H9 (cell line): Measurements from ENCODE around the gene SNRPD3. TPM values are rescaled to one million over a fixed set of nuclear protein-coding genes. Genes with fewer than 3 reads are reported as not detected.

Source experiments
- DNase-seq: peaks from one replicate; pipeline ENCODE4 v3.0.0-alpha.2; 2017
- H2AFZ ChIP-seq: one replicate; pipeline ENCODE4 v1.6.1; 2013; ENCODE audit warnings: mild to moderate bottlenecking, low read length, control low read depth, moderate library complexity
- H2AK5ac ChIP-seq: 2 replicates; pipeline ENCODE4 v1.6.1; 2013; ENCODE audit warnings: low read length, control low read depth, mixed read lengths; ENCODE audit not compliant: insufficient read length
- H2BK120ac ChIP-seq: one replicate; pipeline ENCODE4 v1.6.1; 2013; ENCODE audit warnings: low read depth, mild to moderate bottlenecking, low read length, control low read depth, inconsistent platforms; ENCODE audit not compliant: poor library complexity, severe bottlenecking
- H2BK12ac ChIP-seq: 2 replicates; pipeline ENCODE4 v1.6.1; 2013; ENCODE audit warnings: low read length, control low read depth, mixed read lengths, low read depth; ENCODE audit not compliant: insufficient read length
- H2BK15ac ChIP-seq: 2 replicates; pipeline ENCODE4 v1.6.1; 2013; ENCODE audit warnings: low read depth, low read length, control low read depth
- H2BK20ac ChIP-seq: one replicate; pipeline ENCODE4 v1.6.1; 2013; ENCODE audit warnings: low read depth, mild to moderate bottlenecking, low read length, control low read depth, inconsistent platforms; ENCODE audit not compliant: poor library complexity, severe bottlenecking
- H2BK5ac ChIP-seq: 2 replicates; pipeline ENCODE4 v1.6.1; 2013; ENCODE audit warnings: low read length, control low read depth, mixed read lengths; ENCODE audit not compliant: insufficient read length
- H3K14ac ChIP-seq: 2 replicates; pipeline ENCODE4 v1.6.1; 2013; ENCODE audit warnings: low read length, control low read depth; ENCODE audit not compliant: insufficient read depth
- H3K18ac ChIP-seq: 2 replicates; pipeline ENCODE4 v1.6.1; 2013; ENCODE audit warnings: low read depth, mild to moderate bottlenecking, mixed read lengths, low read length, control low read depth; ENCODE audit not compliant: insufficient read length
- H3K23ac ChIP-seq: 2 replicates; pipeline ENCODE4 v1.6.1; 2013; ENCODE audit warnings: low read length, control low read depth, mixed read lengths, low read depth; ENCODE audit not compliant: insufficient read length
- H3K23me2 ChIP-seq: 2 replicates; pipeline ENCODE4 v1.6.1; 2013; ENCODE audit warnings: low read depth, mild to moderate bottlenecking, mixed read lengths, low read length, control low read depth; ENCODE audit not compliant: insufficient read length, poor library complexity, severe bottlenecking
- H3K27ac ChIP-seq: 2 replicates; pipeline ENCODE4 v1.5.1; 2013; ENCODE audit warnings: low read length, control low read depth, mixed read lengths, low read depth; ENCODE audit not compliant: insufficient read length
- H3K27me3 ChIP-seq: 2 replicates; pipeline ENCODE4 v1.6.1; 2013; ENCODE audit warnings: low read length, control low read depth, inconsistent platforms; ENCODE audit not compliant: insufficient read depth
- H3K4ac ChIP-seq: 2 replicates; pipeline ENCODE4 v1.6.1; 2013; ENCODE audit warnings: low read depth, mild to moderate bottlenecking, control low read depth, inconsistent platforms, low read length, moderate library complexity
- H3K4me1 ChIP-seq: 2 replicates; pipeline ENCODE4 v1.6.1; 2013; ENCODE audit warnings: low read length, control low read depth, inconsistent platforms; ENCODE audit not compliant: insufficient read depth
- H3K4me2 ChIP-seq: 2 replicates; pipeline ENCODE4 v1.6.1; 2013; ENCODE audit warnings: low read length, control low read depth, mixed read lengths; ENCODE audit not compliant: insufficient read length, insufficient read depth
- H3K56ac ChIP-seq: 2 replicates; pipeline ENCODE4 v1.6.1; 2013; ENCODE audit warnings: low read depth, mild to moderate bottlenecking, mixed read lengths, low read length, control low read depth; ENCODE audit not compliant: insufficient read length
- H3K79me1 ChIP-seq: 2 replicates; pipeline ENCODE4 v1.6.1; 2013; ENCODE audit warnings: low read depth, mild to moderate bottlenecking, moderate library complexity, low read length, control low read depth, inconsistent platforms; ENCODE audit not compliant: insufficient read depth, poor library complexity, severe bottlenecking
- H3K79me2 ChIP-seq: 2 replicates; pipeline ENCODE4 v1.6.1; 2013; ENCODE audit warnings: low read length, control low read depth, inconsistent platforms; ENCODE audit not compliant: insufficient read depth
- H3K9ac ChIP-seq: 2 replicates; pipeline ENCODE4 v1.6.1; 2013; ENCODE audit warnings: low read length, control low read depth, mixed read lengths; ENCODE audit not compliant: insufficient read length; ENCODE audit errors: extremely low read depth
- H3K9me3 ChIP-seq: one replicate; pipeline ENCODE4 v1.6.1; 2013; ENCODE audit warnings: low read depth, low read length, inconsistent platforms; ENCODE audit not compliant: control insufficient read depth
- H3T11ph ChIP-seq: one replicate; pipeline ENCODE4 v1.6.1; 2013; ENCODE audit warnings: mild to moderate bottlenecking, low read length, control low read depth, inconsistent platforms
- H4K20me1 ChIP-seq: one replicate; pipeline ENCODE4 v1.6.1; 2013; ENCODE audit not compliant: control insufficient read depth, insufficient read length, insufficient read depth
- H4K5ac ChIP-seq: 2 replicates; pipeline ENCODE4 v1.6.1; 2013; ENCODE audit warnings: low read depth, mild to moderate bottlenecking, mixed read lengths, low read length, control low read depth; ENCODE audit not compliant: insufficient read length
- H4K8ac ChIP-seq: replicated peaks from 2 replicates; pipeline ENCODE4 v1.6.1; 2013; ENCODE audit warnings: low read length, control low read depth, mixed read lengths, low read depth; ENCODE audit not compliant: insufficient read length
- H4K91ac ChIP-seq: 2 replicates; pipeline ENCODE4 v1.6.1; 2013; ENCODE audit warnings: low read depth, mild to moderate bottlenecking, moderate library complexity, mixed read lengths, low read length, control low read depth; ENCODE audit not compliant: insufficient read length
- H3K27ac Mint-ChIP-seq, 3 experiments: 2 replicates in 2 of 3; 3 replicates in 1 of 3; pipeline ENCODE4 v1.8.0; 2020 to 2021; ENCODE audit warnings: mixed read lengths in 3 of 3, mild to moderate bottlenecking in 1 of 3, moderate library complexity in 1 of 3
- H3K27me3 Mint-ChIP-seq: 2 replicates; pipeline ENCODE4 v1.8.0; 2021; ENCODE audit warnings: low read depth, mild to moderate bottlenecking, moderate library complexity, mixed read lengths
- H3K36me3 Mint-ChIP-seq, 3 experiments: 2 replicates in 2 of 3; 3 replicates in 1 of 3; pipeline ENCODE4 v1.8.0; 2020 to 2021; ENCODE audit warnings: low read depth in 3 of 3, mixed read lengths in 3 of 3; ENCODE audit not compliant: insufficient read depth in 1 of 3
- H3K4me1 Mint-ChIP-seq, 2 experiments: 2 replicates each; pipeline ENCODE4 v1.8.0; 2020; ENCODE audit warnings: mixed read lengths in 2 of 2
- H3K4me3 Mint-ChIP-seq, 2 experiments: 2 replicates in 1 of 2; 3 replicates in 1 of 2; pipeline ENCODE4 v1.8.0; 2020 to 2021; ENCODE audit warnings: mild to moderate bottlenecking in 2 of 2, mixed read lengths in 2 of 2, moderate library complexity in 1 of 2
- H3K9me3 Mint-ChIP-seq, 2 experiments: 2 replicates in 1 of 2; 3 replicates in 1 of 2; pipeline ENCODE4 v1.8.0; 2020; ENCODE audit warnings: mild to moderate bottlenecking in 2 of 2, mixed read lengths in 2 of 2, moderate library complexity in 1 of 2
- WGBS: extraction: QIAGEN DNeasy Blood & Tissue Kit; methylation state at CpG from one replicate; pipeline ENCODE4 v1.1.7; 2013; ENCODE audit warnings: missing lambda C conversion rate, low lambda C conversion rate, mixed read lengths; ENCODE audit not compliant: insufficient read length; ENCODE audit errors: extremely low coverage; 5-methylcytosine and 5-hydroxymethylcytosine counted together
- total RNA-seq: library from RNA; stranded (reverse); gene quantifications from 2 replicates; pipeline ENCODE4 v1.2.1, GENCODE V29; 2021
- TF ChIP-seq, protein P1 (sequence below): fragments of 200-600 bp; sonication (generic); conservative IDR thresholded peaks from 3 replicates; pipeline ENCODE4 v1.8.0; 2021; ENCODE audit warnings: antibody characterized with exemption, mild to moderate bottlenecking

The SNRPD3 gene
- total RNA-seq, 1 experiment from 2014 or later, result 212 TPM

DNA sequence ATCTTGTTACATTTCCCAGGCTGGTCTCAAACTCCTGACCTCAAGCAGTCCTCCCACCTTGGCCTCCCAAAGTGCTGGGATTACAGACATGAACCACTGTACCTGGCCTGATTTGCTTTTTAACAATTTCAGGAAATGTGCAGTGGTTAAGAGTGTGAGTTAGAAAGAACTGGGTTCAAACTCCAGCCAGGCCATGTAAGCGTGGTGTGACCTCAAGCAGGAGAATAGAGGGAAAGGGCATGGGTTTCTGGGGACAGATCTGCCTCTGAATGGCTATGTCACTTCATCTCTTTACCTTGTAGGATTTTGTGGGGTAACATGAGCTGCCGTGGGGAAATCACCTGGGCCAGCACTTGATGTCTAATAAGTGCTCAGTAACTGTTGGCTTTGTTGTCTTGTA lies 9.3 kb downstream of the SNRPD3 start:
- H3K56ac ChIP-seq, result no peak overlapping the region
- no peaks in the 10 kb centered on the region for H4K20me1 ChIP-seq
- no peak overlapping the region for H2BK120ac ChIP-seq
- no peak overlapping the region for H3K4me2 ChIP-seq
- H2BK5ac ChIP-seq, result no peak overlapping the region
- no peak for DNase-seq
- no peak overlapping the region for H3T11ph ChIP-seq
- no peak overlapping the region for H2BK12ac ChIP-seq
- H3K9me3 ChIP-seq, result no peaks in the 10 kb centered on the region
- H3K9ac ChIP-seq, result no peak overlapping the region
- Mint-ChIP-seq H3K9me3 (no peaks in the 10 kb centered on the region), H3K4me1 (no peaks in the 10 kb centered on the region), H3K4me3 (no peak overlapping the region), H3K27me3 (no peaks in the 10 kb centered on the region), H3K27ac (peak overlapping the region in 2 of 3 experiments; percentile 21 to 87; a peak in 1 of 7 replicates), H3K36me3 (peaks cover 34 to 67% (median 52%) of the 10 kb centered on the region in 3 experiments)
- H4K8ac ChIP-seq, result no peak overlapping the region
- H2AFZ ChIP-seq, result no peak overlapping the region
- no CpG with 5 or more reads among the region's 2 CpGs for WGBS
- no peak overlapping the region for H3K23ac ChIP-seq
- peaks cover 5% of the 10 kb centered on the region for H3K79me1 ChIP-seq
- H2BK20ac ChIP-seq, result no peak overlapping the region
- TF ChIP-seq, protein P1, sequence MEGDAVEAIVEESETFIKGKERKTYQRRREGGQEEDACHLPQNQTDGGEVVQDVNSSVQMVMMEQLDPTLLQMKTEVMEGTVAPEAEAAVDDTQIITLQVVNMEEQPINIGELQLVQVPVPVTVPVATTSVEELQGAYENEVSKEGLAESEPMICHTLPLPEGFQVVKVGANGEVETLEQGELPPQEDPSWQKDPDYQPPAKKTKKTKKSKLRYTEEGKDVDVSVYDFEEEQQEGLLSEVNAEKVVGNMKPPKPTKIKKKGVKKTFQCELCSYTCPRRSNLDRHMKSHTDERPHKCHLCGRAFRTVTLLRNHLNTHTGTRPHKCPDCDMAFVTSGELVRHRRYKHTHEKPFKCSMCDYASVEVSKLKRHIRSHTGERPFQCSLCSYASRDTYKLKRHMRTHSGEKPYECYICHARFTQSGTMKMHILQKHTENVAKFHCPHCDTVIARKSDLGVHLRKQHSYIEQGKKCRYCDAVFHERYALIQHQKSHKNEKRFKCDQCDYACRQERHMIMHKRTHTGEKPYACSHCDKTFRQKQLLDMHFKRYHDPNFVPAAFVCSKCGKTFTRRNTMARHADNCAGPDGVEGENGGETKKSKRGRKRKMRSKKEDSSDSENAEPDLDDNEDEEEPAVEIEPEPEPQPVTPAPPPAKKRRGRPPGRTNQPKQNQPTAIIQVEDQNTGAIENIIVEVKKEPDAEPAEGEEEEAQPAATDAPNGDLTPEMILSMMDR, result no peak
- no peak overlapping the region for H3K4ac ChIP-seq
- no peaks in the 10 kb centered on the region for H3K23me2 ChIP-seq
- no peak overlapping the region for H2AK5ac ChIP-seq
- no peak overlapping the region for H3K18ac ChIP-seq
- H3K27me3 ChIP-seq, result no peaks in the 10 kb centered on the region
- H2BK15ac ChIP-seq, result no peak overlapping the region
- no peak overlapping the region for H3K14ac ChIP-seq
- H4K91ac ChIP-seq, result no peak overlapping the region
- no peaks in the 10 kb centered on the region for H3K4me1 ChIP-seq
- no peak overlapping the region for H3K27ac ChIP-seq
- H3K79me2 ChIP-seq, result peaks cover 43% of the 10 kb centered on the region
- no peak overlapping the region for H4K5ac ChIP-seq
